CD4-positive, alpha-beta T cell treated with Interleukin-6 at 100 ng/mL for 8 hours (primary cell): Measurements from ENCODE around the gene NECTIN4.
"Not testable (repeated sequence)": the region's sequence is repeated elsewhere in the genome, so short reads cannot be mapped to it uniquely, and the experiment has no call there.

Experiments used
- DNase-seq: peaks from one replicate; pipeline ENCODE4 v3.0.0-alpha.2; 2020; ENCODE audit warnings: mixed read lengths, low spot score

NECTIN4 gene

DNA sequence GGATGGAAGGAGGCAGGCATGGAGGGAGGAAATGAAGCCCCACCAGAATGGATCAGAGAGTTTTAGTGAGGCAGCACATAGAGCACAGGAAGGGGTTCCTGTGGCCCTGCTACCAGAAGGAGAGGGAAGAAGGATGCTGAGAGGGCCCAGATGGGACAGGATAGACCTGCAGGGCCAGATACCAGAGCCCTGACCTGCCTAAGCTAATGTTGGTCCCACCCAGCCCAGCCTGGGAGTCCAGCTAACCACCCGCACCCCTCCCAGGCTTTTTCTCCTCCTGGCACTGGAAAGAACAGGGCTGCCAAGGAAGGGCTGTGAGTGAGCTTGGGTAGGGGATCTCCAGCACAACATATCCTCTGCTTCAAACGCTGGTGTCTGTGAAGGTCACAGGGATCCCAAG lies 6.9 kb downstream of the NECTIN4 start:
- DNase-seq, result no peak

GRCh38 chr1:161081519-161081918 lies 7.8 kb downstream of the NECTIN4 start:
- no peak for DNase-seq

- DNase-seq, result no peak
These were observed 8.6 kb downstream of the NECTIN4 start for GRCh38 chr1:161080441-161081405.

- no peak for DNase-seq
These were observed 9.8 kb downstream of the NECTIN4 start for GRCh38 chr1:161079436-161080110.

DNA sequence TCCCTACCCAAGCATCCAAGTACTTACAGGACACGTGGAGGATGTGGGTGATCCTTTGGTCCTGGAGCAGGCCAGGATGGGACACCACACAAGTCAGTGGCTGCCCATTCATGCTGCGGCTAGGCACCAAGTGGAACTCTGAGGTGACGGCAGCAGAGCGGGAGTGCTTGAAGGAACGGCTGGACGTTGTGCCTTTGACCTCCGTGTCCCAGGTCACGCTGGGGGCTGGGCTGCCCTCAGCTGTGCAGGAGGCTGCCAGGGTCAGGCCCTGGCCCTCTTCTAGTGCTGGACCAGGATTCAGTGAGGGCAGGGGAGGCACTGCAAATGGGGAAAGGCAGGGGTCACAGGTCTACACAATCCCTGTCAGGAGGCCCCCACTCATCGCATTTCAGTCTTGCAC lies 11.9 kb downstream of the NECTIN4 start:
- DNase-seq, result no peak

DNA sequence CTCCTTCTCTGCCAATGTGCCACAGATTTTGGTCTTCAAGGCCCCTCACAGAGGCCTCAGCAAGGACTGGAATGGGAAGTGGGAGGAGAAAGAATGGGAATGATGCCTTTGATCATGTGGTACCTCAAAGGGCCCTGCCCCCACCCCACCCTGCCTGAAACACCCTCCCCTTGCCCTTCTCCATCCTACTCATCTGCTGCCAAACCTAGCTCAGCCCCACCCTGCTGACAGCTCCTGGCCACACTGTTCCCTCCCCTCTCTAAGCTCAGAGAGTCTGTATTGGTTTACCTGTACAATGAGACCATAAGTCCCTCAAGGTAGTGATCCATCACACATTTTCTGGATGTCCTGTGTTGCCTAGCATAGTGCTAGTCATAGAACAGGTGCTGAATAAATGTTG lies 12.9 kb downstream of the NECTIN4 start:
- no peak for DNase-seq

GRCh38 chr1:161074676-161075368 lies 14.5 kb downstream of the NECTIN4 start:
- DNase-seq, result no peak

GRCh38 chr1:161073474-161074121 lies 15.8 kb downstream of the NECTIN4 start:
- DNase-seq, result no peak

- no peak for DNase-seq
These were observed 16.5 kb downstream of the NECTIN4 start for GRCh38 chr1:161072751-161073449.

GRCh38 chr1:161071886-161072371 lies 17.4 kb downstream of the NECTIN4 start:
- DNase-seq, result peak; percentile 49

- DNase-seq, result no peak
These were observed 18.6 kb downstream of the NECTIN4 start for GRCh38 chr1:161070761-161071160.

DNA sequence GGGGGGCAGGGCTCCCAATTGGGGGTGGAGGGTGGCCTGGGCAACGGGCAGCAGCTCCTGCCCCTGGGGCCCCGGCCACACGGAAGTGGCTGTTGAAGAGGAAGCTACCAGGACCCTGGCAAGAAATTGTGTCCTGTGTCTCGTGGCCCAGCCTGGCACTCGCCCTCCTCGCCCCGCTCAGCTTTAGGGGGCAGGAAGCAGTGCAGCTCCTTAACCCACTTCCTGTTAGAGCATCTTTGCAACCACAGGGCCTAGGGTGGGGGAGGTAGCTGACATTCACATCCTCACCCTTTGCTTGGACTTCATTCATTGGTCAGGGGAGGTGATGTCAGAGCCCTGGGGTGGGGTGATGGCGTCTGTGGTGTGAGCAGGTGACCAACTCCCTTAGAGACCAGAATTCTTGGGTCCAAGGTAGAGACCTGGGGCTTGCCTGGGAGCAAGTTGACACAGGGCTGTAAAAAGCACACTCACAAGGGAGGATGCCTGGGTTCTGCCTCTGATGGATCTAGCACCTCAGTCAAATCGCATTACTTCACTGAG lies 19.6 kb downstream of the NECTIN4 start, which contains the start of gene ARHGAP30:
ARHGAP30 (minus strand) TSS at position 161 of the 540 bp plus-strand sequence. CDS start 267 bp downstream, outside the sequence.
- DNase-seq, result peak; percentile 93

DNA sequence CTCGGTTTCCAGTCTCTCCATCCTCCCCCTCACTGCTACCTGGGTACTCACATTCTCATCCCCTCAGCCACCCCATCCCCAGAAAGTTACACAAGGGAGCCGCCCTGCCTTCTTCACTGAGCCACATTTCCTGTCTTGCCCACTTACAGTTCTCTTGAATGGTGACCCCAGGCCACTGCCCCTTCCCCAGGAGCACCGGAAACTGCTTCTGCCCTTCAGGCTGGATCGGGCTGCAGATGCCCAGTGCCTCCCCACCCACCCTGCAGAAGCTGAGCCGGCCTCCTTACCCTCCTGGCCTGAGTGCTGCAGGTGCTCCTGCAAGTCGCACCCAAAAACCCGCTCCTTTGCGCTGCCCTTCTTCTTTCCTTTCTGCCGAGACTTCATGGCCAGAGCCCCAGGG lies 20.1 kb downstream of the NECTIN4 start:
- no peak for DNase-seq

- DNase-seq, result peak; percentile 87
These were observed 20.8 kb downstream of the NECTIN4 start for GRCh38 chr1:161068306-161069234.

DNA sequence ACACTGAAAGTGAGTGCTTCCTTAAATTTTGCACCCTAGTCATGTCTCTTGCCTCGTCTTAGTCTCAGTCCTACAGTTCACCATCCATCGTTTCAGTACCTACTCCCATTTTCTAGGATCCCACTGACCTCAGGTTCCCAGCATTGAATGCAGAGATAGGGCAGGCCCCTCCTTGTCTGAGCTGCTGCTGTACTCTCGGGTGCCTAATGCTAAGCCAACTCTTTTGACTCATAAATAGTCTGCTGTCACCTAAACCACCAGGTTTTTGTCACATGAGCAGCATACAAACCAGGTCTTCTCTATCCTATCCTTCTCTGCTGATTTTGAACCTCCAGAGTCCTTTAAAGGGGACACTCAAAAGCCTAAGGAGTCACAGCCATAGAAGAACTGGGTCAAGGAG lies 22.7 kb downstream of the NECTIN4 start:
- peak; percentile 18 for DNase-seq

DNA sequence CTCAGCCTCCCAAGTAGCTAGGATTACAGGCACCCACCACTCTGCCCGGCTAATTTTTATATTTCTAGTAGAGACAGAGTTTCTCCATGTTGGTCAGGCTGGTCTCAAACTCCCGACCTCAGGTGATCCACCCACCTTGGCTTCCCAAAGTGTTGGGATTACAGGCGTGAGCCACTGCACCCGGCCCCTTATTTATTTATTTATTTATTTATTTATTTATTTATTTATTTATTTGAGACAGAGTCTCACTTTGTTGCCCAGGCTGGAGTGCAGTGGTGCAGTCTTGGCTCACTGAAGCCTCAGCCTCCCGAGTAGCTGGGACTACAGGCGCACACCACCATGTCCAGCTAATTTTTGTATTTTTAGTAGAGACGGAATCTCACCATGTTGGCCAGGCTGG lies 23.7 kb downstream of the NECTIN4 start:
- not testable (repeated sequence) for DNase-seq

DNA sequence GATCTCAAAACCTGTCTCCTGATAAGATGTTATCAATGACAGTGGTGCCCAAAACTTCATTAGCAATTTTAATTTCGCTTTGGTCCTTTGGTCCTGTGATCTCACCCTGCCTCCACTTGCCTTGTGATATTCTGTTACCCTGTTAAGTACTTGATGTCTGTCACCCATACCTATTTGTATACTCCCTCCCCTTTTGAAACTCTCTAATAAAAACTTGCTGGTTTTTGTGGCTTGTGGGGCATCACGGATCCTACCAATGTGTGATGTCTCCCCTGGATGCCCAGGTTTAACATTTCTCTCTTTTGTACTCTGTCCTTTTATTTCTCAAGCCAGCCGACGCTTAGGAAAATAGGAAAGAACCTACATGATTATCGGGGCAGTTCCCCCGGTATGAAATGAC lies 25.4 kb downstream of the NECTIN4 start:
- not testable (repeated sequence) for DNase-seq

DNA sequence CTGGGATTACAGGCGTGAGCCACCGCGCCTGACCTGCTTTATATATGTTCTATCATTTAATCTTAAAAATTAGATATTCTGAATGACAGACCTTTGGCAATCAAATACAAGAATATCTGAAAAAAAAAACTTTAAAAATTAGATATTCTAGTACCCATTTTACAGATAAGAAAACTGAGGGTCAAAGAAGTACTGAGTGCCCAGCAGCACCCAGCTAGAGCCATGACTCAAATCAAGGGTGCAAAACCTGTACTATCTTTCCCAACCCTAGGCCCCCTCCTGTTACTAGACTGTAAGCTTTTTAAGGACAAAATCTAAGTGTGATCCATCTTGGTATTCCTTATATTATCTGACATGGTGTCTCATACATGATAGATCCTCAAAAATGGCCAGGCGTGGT lies 27.9 kb downstream of the NECTIN4 start:
- DNase-seq, result no peak

GRCh38 chr1:161059293-161059692 lies 30.1 kb downstream of the NECTIN4 start:
- no peak for DNase-seq

GRCh38 chr1:161054805-161055204 lies 34.6 kb downstream of the NECTIN4 start:
- no peak for DNase-seq
